ENCODE measurements around the gene OR1E2. TPM values are rescaled to one million over a fixed set of nuclear protein-coding genes. Genes with fewer than 3 reads are reported as not detected.

The OR1E2 gene
- total RNA-seq (2021) = not detected in 3 replicates
- not detected for Bru-seq, nascent RNA
- long read RNA-seq, experiment 1 = 0 reads
- long read RNA-seq, experiment 2 = 0 reads
- long read RNA-seq, experiment 3 = 0 reads

- Mint-ChIP-seq H3K4me1 (peaks cover 8% of the 10 kb centered on the region), H3K27me3 (ENCODE audit: low read depth) (peaks cover 5% of the 10 kb centered on the region; the same call in 1 of the 2 replicates), H3K36me3 (no peaks in the 10 kb centered on the region), H3K27ac (no peak within 1 kb of the TSS), H3K9me3 (peaks cover 29% of the 10 kb centered on the region), H3K4me3 (no peak within 1 kb of the TSS)
- no peak for ATAC-seq
- ChIA-PET CTCF (no interaction called here), POLR2A (no interaction called here)
- DNase-seq (ENCODE audit: low spot score) = no peak
- no peak for TF ChIP-seq TEAD1 (CRISPR knock-in tag; IDR thresholded peaks at IDR 0.05)
- no peak for TF ChIP-seq ZNF671 (CRISPR knock-in tag; IDR thresholded peaks at IDR 0.05)
- TF ChIP-seq ZBTB43 (CRISPR knock-in tag; IDR thresholded peaks at IDR 0.05) = no peak
- no peak for TF ChIP-seq ATF2 (CRISPR knock-in tag; IDR thresholded peaks at IDR 0.05; ENCODE audit: borderline replicate concordance, low read depth)
- TF ChIP-seq AR (CRISPR knock-in tag; IDR thresholded peaks at IDR 0.05) = no peak
- no peak for TF ChIP-seq ELF4 (CRISPR knock-in tag; IDR thresholded peaks at IDR 0.05; ENCODE audit: low read depth)
- no peak for TF ChIP-seq NR3C1 (CRISPR knock-in tag; conservative IDR thresholded peaks at IDR 0.05; ENCODE audit: low read depth)
- no peak for TF ChIP-seq TEAD4 (CRISPR knock-in tag; IDR thresholded peaks at IDR 0.05)
- TF ChIP-seq JUN (CRISPR knock-in tag; IDR thresholded peaks at IDR 0.05) = no peak
- TF ChIP-seq FOXP1 (CRISPR knock-in tag; IDR thresholded peaks at IDR 0.05; ENCODE audit: borderline replicate concordance) = no peak
- no peak for TF ChIP-seq CREB1 (CRISPR knock-in tag; IDR thresholded peaks at IDR 0.05)
- TF ChIP-seq FOXP4 (CRISPR knock-in tag; IDR thresholded peaks at IDR 0.05) = no peak
- TF ChIP-seq NFATC4 (CRISPR knock-in tag; IDR thresholded peaks at IDR 0.05) = no peak
- no peak for TF ChIP-seq HMGXB4 (CRISPR knock-in tag; IDR thresholded peaks at IDR 0.05)
Measured at GRCh38 chr17:3433741-3434140, at the start of gene OR1E2. OR1E2 (minus strand) TSS chr17:3433841; CDS start chr17:3433841, 0 bp downstream.

GRCh38 chr17:3482852-3483251 is 49.2 kb upstream of the OR1E2 start:
- no peak for TF ChIP-seq ETV6 (CRISPR knock-in tag; IDR thresholded peaks at IDR 0.05)
- Mint-ChIP-seq H3K27ac (no peak overlapping the region), H3K4me3 (peak overlapping the region; percentile 40), H3K27me3 (ENCODE audit: low read depth) (no peaks in the 10 kb centered on the region), H3K36me3 (no peaks in the 10 kb centered on the region), H3K9me3 (no peaks in the 10 kb centered on the region), H3K4me1 (peaks cover 62% of the 10 kb centered on the region)
- DNase-seq (ENCODE audit: low spot score) = no peak
- ChIA-PET POLR2A (no interaction called here), CTCF (interaction anchor here (1.4 to 1.5 kb wide), 2 partner anchors 52 to 53 kb away, joined by 4 to 5 read pairs; no protein-coding TSS in a partner anchor)
- ATAC-seq = peak; percentile 74
